HG02571 (cell line): ENCODE data around the gene FOLR1.
"Not testable (repeated sequence)": the region's sequence is repeated elsewhere in the genome, so short reads cannot be mapped to it uniquely, and the experiment has no call there.

Experiments used
- ATAC-seq: cut with Tn5 transposase; IDR thresholded peaks from one replicate; pipeline ENCODE4 v1.9.1; 2021; ENCODE audit warnings: mild to moderate bottlenecking, moderate library complexity; ENCODE audit not compliant: unreplicated experiment

The FOLR1 gene

GRCh38 chr11:72191961-72192381, at the start of gene FOLR1:
Gene FOLR1, plus strand, starts transcription at chr11:72192140. Its CDS starts 34 bp downstream, at chr11:72192174.
- ATAC-seq: no peak

- ATAC-seq: not testable (repeated sequence)
These were observed 49.4 kb upstream of the FOLR1 start for GRCh38 chr11:72142543-72142942.

GRCh38 chr11:72144807-72145565, 47.0 kb upstream of the FOLR1 start:
- ATAC-seq: no peak

GRCh38 chr11:72146625-72147024, 45.3 kb upstream of the FOLR1 start:
- no peak for ATAC-seq

DNA sequence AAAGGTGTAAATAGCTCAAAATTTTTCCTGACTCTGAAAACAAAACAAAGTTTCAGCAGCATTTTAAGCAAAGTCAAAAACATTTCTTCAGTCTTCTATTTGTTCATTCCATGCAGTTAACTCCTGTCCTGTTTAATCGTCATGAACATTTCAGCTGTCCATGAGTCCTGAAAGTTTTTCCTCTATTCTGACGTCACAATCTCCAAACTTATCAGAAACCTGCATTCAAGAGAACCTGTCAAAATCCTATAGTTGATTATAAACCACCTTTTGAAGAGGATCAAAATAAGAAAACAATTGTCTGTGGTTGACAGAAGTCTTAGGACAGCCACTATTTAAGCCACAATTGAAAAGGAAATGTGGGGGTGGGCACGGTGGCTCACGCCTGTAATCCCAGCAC, 41.1 kb upstream of the FOLR1 start:
- no peak for ATAC-seq

- ATAC-seq: not testable (repeated sequence)
These were observed 38.1 kb upstream of the FOLR1 start for GRCh38 chr11:72153874-72154273.

- ATAC-seq: no peak
These were observed 37.1 kb upstream of the FOLR1 start for GRCh38 chr11:72154816-72155215.

DNA sequence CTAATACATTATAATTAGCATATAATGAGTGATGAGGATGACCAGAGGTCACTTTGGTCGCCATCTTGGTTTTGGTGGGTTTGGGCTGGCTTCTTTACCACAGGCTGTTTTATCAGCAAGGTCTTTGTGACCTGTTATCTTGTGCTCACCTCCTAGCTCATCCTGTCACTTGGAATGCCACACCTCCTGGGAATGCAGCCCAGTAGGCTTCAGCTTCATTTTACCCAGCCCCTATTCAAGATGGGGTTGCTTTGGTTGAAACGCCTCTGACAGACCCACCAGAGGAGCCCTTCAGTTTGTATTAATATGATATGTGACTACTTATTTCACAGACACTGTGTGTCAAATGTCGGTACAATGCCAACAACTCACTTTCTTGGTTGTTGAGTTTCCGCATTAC, 36.2 kb upstream of the FOLR1 start:
- no peak for ATAC-seq

GRCh38 chr11:72157131-72157530, 34.8 kb upstream of the FOLR1 start:
- ATAC-seq: no peak

DNA sequence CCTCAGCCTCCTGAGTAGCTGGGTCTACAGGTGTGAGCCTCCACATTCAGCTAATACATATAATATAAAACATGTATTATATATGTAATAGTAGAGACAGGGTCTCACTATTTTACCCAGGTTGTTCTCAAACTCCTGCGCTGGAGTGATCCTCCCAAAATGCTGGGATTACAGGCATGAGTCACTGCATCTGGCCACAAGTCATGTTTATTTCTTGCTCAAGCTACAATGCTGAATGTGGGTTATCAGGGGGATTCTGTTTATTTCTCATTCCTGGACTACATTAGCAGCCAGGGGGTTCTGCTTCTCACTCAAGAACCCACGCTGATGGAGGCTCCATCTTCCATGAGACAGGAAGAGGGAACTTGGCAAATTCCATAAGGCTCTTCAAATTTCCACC, 31.6 kb upstream of the FOLR1 start:
- no peak for ATAC-seq

GRCh38 chr11:72162891-72163492, 28.9 kb upstream of the FOLR1 start:
- no peak for ATAC-seq

DNA sequence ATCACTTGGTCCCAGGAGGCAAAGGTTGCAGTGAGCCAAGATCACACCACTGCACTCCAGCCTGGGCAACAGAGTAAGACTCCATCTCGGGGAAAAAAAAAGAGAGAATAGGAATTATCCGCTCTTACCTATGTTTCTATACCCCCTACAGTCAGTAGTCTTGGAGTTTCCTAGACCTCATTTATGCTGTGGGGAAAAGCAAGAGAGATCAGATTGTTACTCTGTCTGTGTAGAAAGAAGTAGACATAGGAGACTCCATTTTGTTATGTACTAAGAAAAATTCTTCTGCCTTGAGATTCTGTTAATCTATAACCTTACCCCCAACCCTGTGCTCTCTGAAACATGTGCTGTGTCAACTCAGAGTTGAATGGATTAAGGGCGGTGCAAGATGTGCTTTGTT, 27.8 kb upstream of the FOLR1 start:
- ATAC-seq: not testable (repeated sequence)

GRCh38 chr11:72169046-72169555, 22.8 kb upstream of the FOLR1 start:
- not testable (repeated sequence) for ATAC-seq

- not testable (repeated sequence) for ATAC-seq
These were observed 22.2 kb upstream of the FOLR1 start for GRCh38 chr11:72169754-72170153.

- ATAC-seq: not testable (repeated sequence)
These were observed 19.9 kb upstream of the FOLR1 start for GRCh38 chr11:72172043-72172442.

GRCh38 chr11:72173291-72173690, 18.6 kb upstream of the FOLR1 start:
- no peak for ATAC-seq

GRCh38 chr11:72174302-72175070, 17.5 kb upstream of the FOLR1 start:
- no peak for ATAC-seq

DNA sequence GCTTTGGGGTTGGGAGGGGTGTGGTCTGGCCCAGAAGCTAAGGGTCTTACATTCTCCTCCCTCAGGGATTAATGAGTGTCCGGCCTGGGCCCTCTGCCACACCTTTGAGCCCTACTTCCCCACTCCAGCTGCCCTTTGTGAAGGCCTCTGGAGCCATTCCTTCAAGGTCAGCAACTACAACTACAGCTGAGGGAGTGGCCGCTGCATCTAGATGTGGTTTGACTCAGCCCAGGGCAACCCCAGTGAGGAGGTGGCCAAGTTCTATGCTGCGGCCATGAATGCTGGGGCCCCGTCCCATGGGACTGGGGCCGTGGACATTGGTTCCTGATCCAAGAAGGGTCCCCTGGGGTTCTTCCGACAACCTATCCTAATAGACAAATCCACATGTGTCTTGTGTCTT, 14.3 kb upstream of the FOLR1 start:
- ATAC-seq: no peak

GRCh38 chr11:72179049-72179803, 12.7 kb upstream of the FOLR1 start:
- no peak for ATAC-seq

- ATAC-seq: no peak
These were observed 12.0 kb upstream of the FOLR1 start for GRCh38 chr11:72179804-72180396.
